Gastroesophageal sphincter (tissue), 4 donors: ENCODE data around the gene PIAS4. TPM values are rescaled to one million over a fixed set of nuclear protein-coding genes. Genes with fewer than 3 reads are reported as not detected.

Experiments
- ATAC-seq: fragments of 150-250 bp; one replicate; pipeline ENCODE4 v1.9.1; 2016; ENCODE audit warnings: mild to moderate bottlenecking, moderate library complexity
- H3K27ac ChIP-seq, 4 donors: fragments of 200-600 bp; sonication (generic) in 3 of 4; 1 replicate in 3 of 4; 2 replicates in 1 of 4; pipeline ENCODE4 v1.5.1; 2016 to 2019
- H3K27me3 ChIP-seq: fragments of 200-600 bp; sonication (generic); one replicate; pipeline ENCODE4 v1.5.1; 2019
- H3K36me3 ChIP-seq, 2 donors: fragments of 200-600 bp; sonication (generic); one replicate each; pipeline ENCODE4 v1.5.1; 2019; ENCODE audit warnings: control low read depth in 1 of 2
- H3K4me1 ChIP-seq, 3 donors: fragments of 200-600 bp; sonication (generic); 1 replicate in 2 of 3; 2 replicates in 1 of 3; pipeline ENCODE4 v1.5.1; 2016 to 2019; ENCODE audit warnings: control low read depth in 2 of 3
- H3K4me3 ChIP-seq, 2 donors: fragments of 200-600 bp; sonication (generic); one replicate each; pipeline ENCODE4 v1.5.1; 2019; ENCODE audit warnings: mild to moderate bottlenecking in 1 of 2, moderate library complexity in 1 of 2
- H3K9me3 ChIP-seq, 3 donors: fragments of 200-600 bp; sonication (generic); one replicate each; pipeline ENCODE4 v1.5.1; 2017 to 2019; ENCODE audit warnings: control low read depth in 2 of 3
- CTCF ChIP-seq, 4 experiments: fragments of 200-600 bp in 2 of 4; fragments of 450-650 bp in 2 of 4; sonication (generic) in 1 of 4; IDR thresholded peaks; one replicate each; pipeline ENCODE4 v1.5.1; 2017 to 2019; ENCODE audit warnings: antibody characterized with exemption in 4 of 4, mild to moderate bottlenecking in 2 of 4, moderate library complexity in 2 of 4
- EP300 ChIP-seq: sonication (generic); formaldehyde crosslinking; IDR thresholded peaks from one replicate; pipeline ENCODE4 v1.6.1; 2017; ENCODE audit warnings: antibody characterized with exemption, mild to moderate bottlenecking
- POLR2A ChIP-seq, 2 donors: fragments of 450-650 bp; IDR thresholded peaks; one replicate each; pipeline ENCODE4 v1.6.1; 2017; ENCODE audit warnings: antibody characterized with exemption in 2 of 2, mild to moderate bottlenecking in 2 of 2, moderate library complexity in 1 of 2
- POLR2AphosphoS5 ChIP-seq: sonication (generic); formaldehyde crosslinking; IDR thresholded peaks from one replicate; pipeline ENCODE4 v1.6.1; 2017; ENCODE audit warnings: antibody characterized with exemption
- WGBS, 2 donors: methylation state at CpG; one replicate each; pipeline ENCODE4 v1.1.5; 2018; ENCODE audit warnings: low coverage in 1 of 2; 5-methylcytosine and 5-hydroxymethylcytosine counted together
- total RNA-seq, 4 donors: library from RNA; depleted of rRNA; stranded (reverse); fragments of >200 nt; gene quantifications; one replicate each; pipeline ENCODE4 v1.1.0, GENCODE V29; 2016

Gene PIAS4
- total RNA-seq, 4 donors from 2014 or later: 15.3 to 26.4 (median 16.8) TPM

- ATAC-seq: no peak
- TF ChIP-seq CTCF (IDR thresholded peaks at IDR 0.05) (no peak), EP300 (no peak), POLR2AphosphoS5 (no peak), POLR2A (IDR thresholded peaks at IDR 0.05) (no peak)
- WGBS, 2 donors: 67 to 84% methylated on average over 1 to 5 of the region's 12 CpGs
- no peaks in the 10 kb centered on the region for H3K9me3 ChIP-seq
- peak overlapping the region in 3 of 4 donors; percentile 78 to 87 (median 83) for H3K27ac ChIP-seq
- peaks cover 0 to 34% of the 10 kb centered on the region in 2 donors for H3K36me3 ChIP-seq
- H3K4me3 ChIP-seq: no peak overlapping the region
- H3K4me1 ChIP-seq: peaks cover 0 to 91% (median 31%) of the 10 kb centered on the region in 3 donors
- no peaks in the 10 kb centered on the region for H3K27me3 ChIP-seq
These were observed 8.9 kb downstream of the PIAS4 start for GRCh38 chr19:4016486-4016885.

- no peaks in the 10 kb centered on the region for H3K9me3 ChIP-seq
- no peaks in the 10 kb centered on the region for H3K27me3 ChIP-seq
- peaks cover 0 to 87% (median 29%) of the 10 kb centered on the region in 3 donors for H3K4me1 ChIP-seq
- WGBS, 2 donors: 86 to 100% methylated on average over 1 to 3 of the region's 15 CpGs
- H3K27ac ChIP-seq: peak overlapping the region in 3 of 4 donors; percentile 46 to 83 (median 78)
- no peak for TF ChIP-seq CTCF (IDR thresholded peaks at IDR 0.05)
- no peak for TF ChIP-seq EP300
- no peak for TF ChIP-seq POLR2AphosphoS5
- no peak for TF ChIP-seq POLR2A (IDR thresholded peaks at IDR 0.05)
- H3K4me3 ChIP-seq: no peak overlapping the region
- H3K36me3 ChIP-seq: peaks cover 0 to 34% of the 10 kb centered on the region in 2 donors
- no peak for ATAC-seq
These were observed 9.5 kb downstream of the PIAS4 start for GRCh38 chr19:4016903-4017638.

GRCh38 chr19:4018140-4018613, 10.6 kb downstream of the PIAS4 start:
- Histone ChIP-seq H3K4me3 (no peak overlapping the region), H3K27me3 (no peaks in the 10 kb centered on the region), H3K36me3 (peaks cover 0 to 30% of the 10 kb centered on the region in 2 donors), H3K9me3 (no peaks in the 10 kb centered on the region), H3K27ac (peak overlapping the region in 3 of 4 donors; percentile 24 to 83 (median 78)), H3K4me1 (peaks cover 0 to 77% (median 23%) of the 10 kb centered on the region in 3 donors)
- no peak for ATAC-seq
- TF ChIP-seq POLR2A (IDR thresholded peaks at IDR 0.05): no peak
- TF ChIP-seq CTCF (IDR thresholded peaks at IDR 0.05): no peak
- TF ChIP-seq EP300: no peak
- TF ChIP-seq POLR2AphosphoS5: no peak
- 97% methylated on average over 6 of the region's 22 CpGs; no CpG with 5 or more reads in 1 of the 2 donors for WGBS, 2 donors

GRCh38 chr19:4018775-4019504, 11.4 kb downstream of the PIAS4 start:
- H3K36me3 ChIP-seq: peaks cover 0 to 30% of the 10 kb centered on the region in 2 donors
- peaks cover 0 to 77% (median 23%) of the 10 kb centered on the region in 3 donors for H3K4me1 ChIP-seq
- 86 to 91% methylated on average over 9 to 12 of the region's 19 CpGs for WGBS, 2 donors
- no peak for ATAC-seq
- no peak overlapping the region for H3K4me3 ChIP-seq
- peak overlapping the region in 3 of 4 donors; percentile 17 to 83 (median 78) for H3K27ac ChIP-seq
- TF ChIP-seq CTCF (IDR thresholded peaks at IDR 0.05): no peak
- no peak for TF ChIP-seq POLR2A (IDR thresholded peaks at IDR 0.05)
- no peak for TF ChIP-seq POLR2AphosphoS5
- TF ChIP-seq EP300: no peak
- no peaks in the 10 kb centered on the region for H3K27me3 ChIP-seq
- no peaks in the 10 kb centered on the region for H3K9me3 ChIP-seq
